Glutamatergic neuron (in vitro differentiated cells): ENCODE results near the gene FIBCD1. TPM values are rescaled to one million over a fixed set of nuclear protein-coding genes. Genes with fewer than 3 reads are reported as not detected.

Source experiments
- DNase-seq: peaks from one replicate; pipeline ENCODE4 v3.0.0; 2022
- H3K27ac Mint-ChIP-seq: one replicate; pipeline ENCODE4 v1.8.0; 2020; ENCODE audit warnings: mild to moderate bottlenecking, mixed read lengths, inconsistent platforms; ENCODE audit not compliant: unreplicated experiment
- H3K27me3 Mint-ChIP-seq: one replicate; pipeline ENCODE4 v1.8.0; 2020; ENCODE audit warnings: mild to moderate bottlenecking, moderate library complexity, mixed read lengths, inconsistent platforms; ENCODE audit not compliant: unreplicated experiment
- H3K36me3 Mint-ChIP-seq: one replicate; pipeline ENCODE4 v1.8.0; 2020; ENCODE audit warnings: mild to moderate bottlenecking, mixed read lengths, inconsistent platforms; ENCODE audit not compliant: unreplicated experiment
- H3K4me1 Mint-ChIP-seq: one replicate; pipeline ENCODE4 v1.8.0; 2020; ENCODE audit warnings: mild to moderate bottlenecking, low read depth, mixed read lengths, inconsistent platforms; ENCODE audit not compliant: unreplicated experiment
- H3K4me3 Mint-ChIP-seq: one replicate; pipeline ENCODE4 v1.8.0; 2020; ENCODE audit warnings: mild to moderate bottlenecking, mixed read lengths, inconsistent platforms; ENCODE audit not compliant: unreplicated experiment
- H3K9me3 Mint-ChIP-seq: one replicate; pipeline ENCODE4 v1.8.0; 2020; ENCODE audit warnings: mild to moderate bottlenecking, moderate library complexity, mixed read lengths, inconsistent platforms; ENCODE audit not compliant: unreplicated experiment
- CTCF ChIP-seq: fragments of 200-600 bp; sonication (generic); IDR thresholded peaks from one replicate; pipeline ENCODE4 v1.5.0; 2021; ENCODE audit not compliant: partially characterized antibody, unreplicated experiment
- total RNA-seq: library from RNA; stranded (reverse); fragmentation: NEBNext Ultra II Directional; extraction: Animal tissue kit (Norgen Biotek cat#: 25700); gene quantifications from one replicate; pipeline ENCODE4 v1.2.1, GENCODE V29; 2021; ENCODE audit not compliant: unreplicated experiment

The FIBCD1 gene
- total RNA-seq, 1 donor from 2014 or later: not detected

- Mint-ChIP-seq H3K27me3 (peaks cover 2% of the 10 kb centered on the region), H3K27ac (no peak overlapping the region), H3K4me1 (peaks cover 2% of the 10 kb centered on the region), H3K9me3 (peaks cover 2% of the 10 kb centered on the region), H3K4me3 (no peak overlapping the region), H3K36me3 (no peaks in the 10 kb centered on the region)
- peak; percentile 21 for DNase-seq
- TF ChIP-seq CTCF: no peak
These were observed 41.0 kb downstream of the FIBCD1 start for GRCh38 chr9:130897848-130898551.

GRCh38 chr9:130897105-130897751 is 41.8 kb downstream of the FIBCD1 start:
- Mint-ChIP-seq H3K9me3 (peaks cover 4% of the 10 kb centered on the region), H3K36me3 (no peaks in the 10 kb centered on the region), H3K27ac (no peak overlapping the region), H3K27me3 (peaks cover 5% of the 10 kb centered on the region), H3K4me1 (peaks cover 4% of the 10 kb centered on the region), H3K4me3 (no peak overlapping the region)
- no peak for DNase-seq
- TF ChIP-seq CTCF: no peak

GRCh38 chr9:130896233-130897014 is 42.6 kb downstream of the FIBCD1 start, which contains the start of gene QRFP:
QRFP (minus strand) TSS chr9:130896812; CDS start chr9:130893838, 2,974 bp downstream.
- peak; percentile 17 for DNase-seq
- H3K9me3 Mint-ChIP-seq: peaks cover 8% of the 10 kb centered on the region
- H3K27ac Mint-ChIP-seq: no peak within 1 kb of the TSS
- TF ChIP-seq CTCF: no peak
- no peak within 1 kb of the TSS for H3K4me3 Mint-ChIP-seq
- peaks cover 11% of the 10 kb centered on the region for H3K4me1 Mint-ChIP-seq
- peaks cover 5% of the 10 kb centered on the region for H3K27me3 Mint-ChIP-seq
- no peaks in the 10 kb centered on the region for H3K36me3 Mint-ChIP-seq

GRCh38 chr9:130895481-130896232 is 43.4 kb downstream of the FIBCD1 start:
- H3K36me3 Mint-ChIP-seq: no peaks in the 10 kb centered on the region
- DNase-seq: peak; percentile 23
- no peak overlapping the region for H3K4me3 Mint-ChIP-seq
- H3K27ac Mint-ChIP-seq: no peak overlapping the region
- peaks cover 7% of the 10 kb centered on the region for H3K27me3 Mint-ChIP-seq
- peaks cover 17% of the 10 kb centered on the region for H3K4me1 Mint-ChIP-seq
- no peak for TF ChIP-seq CTCF
- H3K9me3 Mint-ChIP-seq: peaks cover 8% of the 10 kb centered on the region
